HG02973 (cell line): ENCODE results near the gene NCOA1.

Source experiments
- ATAC-seq: cut with Tn5 transposase; IDR thresholded peaks from one replicate; pipeline ENCODE4 v1.9.1; 2021; ENCODE audit warnings: moderate library complexity; ENCODE audit not compliant: unreplicated experiment

NCOA1 gene

DNA sequence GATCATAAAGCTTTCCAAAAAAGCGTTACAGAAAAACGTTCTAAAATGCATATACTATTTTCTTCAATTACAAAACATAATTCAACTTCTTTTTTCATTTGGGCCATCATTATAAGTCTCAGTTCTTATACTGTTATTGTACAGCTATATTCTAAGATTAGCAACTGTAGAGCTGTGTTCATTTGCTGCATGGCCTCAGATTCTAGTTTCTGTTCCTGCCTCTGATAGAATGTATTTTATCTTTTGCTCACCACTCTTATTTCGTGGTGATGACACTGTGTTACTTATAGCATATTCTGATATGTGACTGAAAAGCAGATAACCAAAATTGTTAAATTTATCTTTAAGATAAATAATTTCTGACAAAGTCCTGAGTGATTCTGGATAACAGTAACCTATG lies 234.9 kb downstream of the NCOA1 start:
- no peak for ATAC-seq

- ATAC-seq: no peak
Observed at GRCh38 chr2:24730481-24730880, 239.4 kb downstream of the NCOA1 start.

GRCh38 chr2:24731040-24731439 lies 240.0 kb downstream of the NCOA1 start:
- no peak for ATAC-seq

DNA sequence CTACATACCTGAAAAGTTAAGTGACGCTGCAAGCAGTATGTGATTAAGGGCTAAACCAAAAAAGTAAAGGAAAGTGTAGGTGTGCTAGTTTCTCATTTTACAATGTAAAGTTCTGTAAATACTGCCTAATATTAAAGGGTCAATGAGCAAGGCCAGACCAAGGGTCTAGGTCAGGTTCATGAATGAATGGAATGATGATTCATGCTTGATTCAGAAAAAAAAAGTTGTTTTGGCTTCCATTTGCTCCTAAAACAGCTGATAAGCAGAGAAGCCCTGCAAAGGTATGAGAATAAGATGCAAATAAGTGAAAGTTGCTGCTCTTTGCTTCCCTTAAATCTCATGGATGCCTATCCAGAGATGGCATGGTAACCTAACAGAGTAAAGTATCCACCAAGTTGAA lies 240.9 kb downstream of the NCOA1 start:
- no peak for ATAC-seq

DNA sequence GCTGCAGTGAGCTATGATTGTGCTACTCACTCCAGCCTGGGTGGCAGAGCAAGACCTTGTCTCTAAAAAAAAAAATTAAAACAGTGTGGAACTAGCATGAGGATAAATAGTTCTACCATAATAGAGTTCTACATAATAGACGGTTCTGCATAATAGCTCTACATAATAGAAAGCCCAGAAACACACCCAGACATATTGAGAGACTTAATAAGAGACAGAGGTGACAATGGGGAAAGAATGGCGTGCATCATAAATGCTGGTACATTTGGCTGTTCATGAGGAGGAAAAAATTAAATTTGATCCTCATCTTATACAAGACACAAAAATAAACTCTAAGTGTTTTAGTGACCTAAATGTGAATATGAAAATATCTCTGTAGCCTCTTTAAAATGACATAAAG lies 243.7 kb downstream of the NCOA1 start:
- ATAC-seq: no peak

DNA sequence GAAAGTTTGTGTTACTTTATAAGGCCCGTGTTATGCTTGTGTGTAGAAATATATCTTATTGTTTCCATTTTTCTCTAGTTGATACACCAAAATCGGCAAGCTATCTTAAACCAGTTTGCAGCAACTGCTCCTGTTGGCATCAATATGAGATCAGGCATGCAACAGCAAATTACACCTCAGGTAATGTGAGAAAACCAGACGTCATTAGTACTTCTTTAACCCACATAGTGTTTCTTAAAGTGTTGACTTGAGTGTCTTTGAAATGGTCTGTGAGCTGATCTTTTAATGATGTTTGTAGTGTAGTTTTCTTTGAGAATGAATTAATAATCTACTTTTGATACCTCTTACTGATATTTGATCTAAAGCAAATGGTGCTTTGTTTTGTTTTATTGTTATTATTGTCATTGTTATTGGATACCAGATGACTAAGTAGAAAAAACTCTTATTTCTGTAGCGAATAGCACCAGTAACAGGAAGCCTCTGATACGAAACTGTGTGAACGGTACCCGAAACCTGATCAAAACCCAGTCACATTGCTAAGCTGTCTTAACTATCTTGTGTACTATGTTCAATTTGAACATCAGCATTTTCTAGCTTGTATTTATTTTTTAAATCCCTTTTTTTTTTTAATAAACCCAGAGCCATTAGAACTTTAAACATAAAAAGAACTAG lies 248.4 kb downstream of the NCOA1 start:
- ATAC-seq: no peak

DNA sequence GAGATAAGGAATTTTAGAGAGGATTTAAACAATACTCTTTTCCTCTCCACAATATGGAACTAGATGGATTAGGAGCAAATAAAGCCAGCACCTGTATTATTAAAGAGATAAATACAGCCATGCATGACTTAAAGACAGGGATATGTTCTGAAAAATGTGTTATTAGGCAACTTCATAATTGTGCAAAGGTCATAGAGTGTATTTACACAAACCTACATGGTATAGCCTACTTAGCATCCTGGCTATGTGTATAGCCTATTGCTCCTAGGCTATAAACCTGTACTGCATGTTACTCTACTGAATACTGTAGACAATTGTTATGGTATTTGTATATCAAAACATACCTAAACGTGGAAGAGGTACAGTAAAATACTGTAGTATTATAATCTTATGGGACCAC lies 249.1 kb downstream of the NCOA1 start:
- no peak for ATAC-seq

- ATAC-seq: no peak
Observed at GRCh38 chr2:24742730-24743129, 251.7 kb downstream of the NCOA1 start.

GRCh38 chr2:24743924-24744323 lies 252.9 kb downstream of the NCOA1 start:
- ATAC-seq: no peak

GRCh38 chr2:24744356-24744755 lies 253.3 kb downstream of the NCOA1 start:
- ATAC-seq: no peak

DNA sequence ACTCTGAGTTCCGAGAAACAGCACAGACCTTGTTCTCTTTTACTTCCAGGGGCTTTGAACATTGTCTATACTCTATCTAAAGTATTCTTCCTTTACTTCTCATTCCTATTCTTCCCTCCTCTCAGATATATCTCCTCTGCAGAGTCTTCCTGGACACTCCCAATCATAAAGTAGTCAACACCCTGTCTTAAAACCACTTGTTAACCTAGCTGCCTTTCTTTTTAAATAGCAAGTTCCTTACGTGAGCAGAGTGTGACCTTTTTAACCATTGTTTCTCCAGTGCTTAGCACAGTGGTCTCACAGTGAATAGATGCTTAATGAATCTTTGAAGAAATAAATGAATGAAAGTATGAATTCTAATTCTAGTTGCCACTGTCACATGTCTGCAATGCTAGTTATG lies 254.8 kb downstream of the NCOA1 start:
- ATAC-seq: no peak

- ATAC-seq: no peak
Observed at GRCh38 chr2:24747299-24747698, 256.2 kb downstream of the NCOA1 start.

- ATAC-seq: no peak
Observed at GRCh38 chr2:24749069-24749691, 258.1 kb downstream of the NCOA1 start.

DNA sequence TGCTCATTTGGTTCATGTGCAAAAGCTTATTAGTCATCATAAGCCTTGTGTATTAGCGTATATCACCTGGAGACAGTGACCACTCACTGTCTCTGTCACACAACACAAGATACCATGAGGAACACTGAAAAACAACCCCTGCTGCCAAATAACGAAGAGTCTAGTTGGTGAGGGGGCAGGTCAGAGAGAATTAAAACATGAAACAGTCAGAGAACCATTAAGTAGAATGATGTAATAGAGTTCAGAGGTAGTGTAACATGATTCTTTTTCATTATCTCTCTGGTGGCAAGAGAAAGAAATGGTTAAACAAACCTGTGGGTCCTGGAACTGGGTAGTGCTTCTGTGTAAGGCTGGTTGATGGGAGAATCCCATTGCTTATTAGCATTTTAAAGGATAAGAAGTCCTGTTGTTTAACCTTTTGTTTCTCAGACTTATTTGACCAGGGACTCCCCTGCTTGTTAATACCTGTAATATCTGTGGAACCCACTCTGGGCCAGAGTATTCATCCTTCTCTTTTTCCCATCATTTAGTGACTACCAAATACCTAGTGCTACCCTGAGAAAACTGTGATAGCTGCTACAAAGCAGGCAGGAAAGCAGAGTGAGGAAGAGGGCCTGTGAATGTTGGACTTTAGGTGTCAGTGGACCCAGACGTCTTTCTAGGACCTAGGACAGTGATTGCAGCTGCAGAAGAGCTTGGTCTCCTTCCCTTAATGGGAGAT lies 264.1 kb downstream of the NCOA1 start:
- ATAC-seq: no peak

DNA sequence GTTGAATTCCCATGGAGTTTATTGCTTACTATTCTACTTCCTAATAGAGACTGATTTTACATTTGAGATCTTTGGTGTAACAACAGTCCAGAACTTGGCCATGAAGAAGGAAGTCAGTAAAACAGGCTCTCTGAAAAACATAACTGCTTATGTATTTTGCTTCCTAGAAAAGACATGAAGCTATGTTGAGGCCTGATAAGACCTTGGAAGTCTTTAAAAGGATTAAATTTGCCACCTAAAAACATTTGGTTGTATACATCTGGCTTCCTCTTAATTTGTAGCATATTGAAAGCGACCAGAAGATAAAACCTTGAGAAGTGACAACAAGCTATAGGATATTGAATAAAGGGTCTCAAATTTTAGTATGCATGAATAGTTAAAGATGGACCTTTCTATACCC lies 265.7 kb downstream of the NCOA1 start:
- no peak for ATAC-seq

DNA sequence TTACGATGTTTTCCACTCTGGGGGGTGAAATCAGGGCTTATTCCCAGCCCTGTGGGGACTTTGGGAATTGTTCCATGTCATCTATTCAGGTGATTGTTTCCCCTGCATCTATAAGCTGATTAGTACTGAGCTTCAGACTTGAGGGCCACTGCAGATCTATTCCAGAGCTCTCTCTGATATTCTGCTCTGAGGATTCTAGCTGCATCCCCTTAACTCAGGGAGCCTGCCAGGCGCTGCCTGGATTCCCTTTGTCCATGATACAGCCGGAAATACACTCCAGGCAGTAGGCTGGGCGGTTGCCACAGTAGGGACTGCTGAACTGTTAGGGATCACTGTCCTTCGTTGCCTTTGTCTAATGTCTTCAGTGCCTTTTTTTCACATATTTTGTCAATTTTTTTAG lies 270.8 kb downstream of the NCOA1 start:
- ATAC-seq: no peak

GRCh38 chr2:24762518-24762917 lies 271.5 kb downstream of the NCOA1 start:
- ATAC-seq: no peak

GRCh38 chr2:24763843-24764242 lies 272.8 kb downstream of the NCOA1 start:
- ATAC-seq: no peak

DNA sequence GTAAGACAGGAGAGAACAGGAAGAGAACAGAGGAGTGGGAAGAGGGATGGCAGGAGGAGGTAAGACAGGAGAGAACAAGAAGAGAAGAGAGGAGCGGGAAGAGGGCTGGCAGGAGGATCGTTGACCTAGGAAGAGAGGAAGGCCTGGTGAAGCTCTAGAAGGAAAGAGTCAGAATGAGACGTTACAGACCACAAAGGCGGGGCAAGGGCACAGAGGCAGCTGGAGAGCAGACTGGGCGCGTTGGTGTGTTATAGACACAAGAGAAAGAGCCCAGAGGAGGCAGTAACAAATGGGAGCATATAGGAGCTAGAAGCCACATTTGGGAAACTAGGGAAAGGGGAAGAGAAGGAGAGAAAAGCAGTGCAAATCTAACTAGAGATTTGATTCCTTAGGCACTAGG lies 275.6 kb downstream of the NCOA1 start:
- ATAC-seq: no peak

DNA sequence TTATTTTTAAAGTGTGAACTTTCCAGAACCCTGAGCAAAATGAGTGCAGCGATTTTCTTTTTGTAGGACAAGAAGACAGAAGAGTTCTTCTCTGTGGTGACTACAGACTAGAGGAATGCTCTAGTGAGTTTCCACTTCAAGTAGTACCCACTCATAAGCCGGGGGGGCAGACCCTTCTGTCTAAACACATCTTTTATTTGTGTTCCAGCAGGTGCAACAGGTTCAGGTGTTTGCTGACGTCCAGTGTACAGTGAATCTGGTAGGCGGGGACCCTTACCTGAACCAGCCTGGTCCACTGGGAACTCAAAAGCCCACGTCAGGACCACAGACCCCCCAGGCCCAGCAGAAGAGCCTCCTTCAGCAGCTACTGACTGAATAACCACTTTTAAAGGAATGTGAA lies 277.0 kb downstream of the NCOA1 start:
- ATAC-seq: no peak

DNA sequence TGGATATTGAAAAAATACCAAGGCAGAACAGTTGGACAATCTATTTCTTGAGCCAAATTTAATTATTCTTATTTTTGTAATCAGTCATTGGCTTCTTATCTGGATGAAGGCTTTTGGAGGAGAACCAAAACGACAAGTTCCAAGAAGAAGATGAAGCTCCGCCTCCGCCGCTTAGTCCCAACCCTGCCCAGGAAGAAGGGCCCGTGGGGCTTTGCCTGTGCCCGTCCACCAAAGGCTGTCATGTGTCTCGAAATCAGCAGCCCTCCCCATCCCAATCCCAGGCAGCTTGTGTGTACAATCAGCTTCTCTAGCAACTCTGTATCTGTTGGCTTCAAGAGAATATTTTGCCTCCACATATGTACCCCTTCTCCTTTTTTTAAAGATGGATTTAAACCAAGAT lies 277.5 kb downstream of the NCOA1 start:
- ATAC-seq: no peak

DNA sequence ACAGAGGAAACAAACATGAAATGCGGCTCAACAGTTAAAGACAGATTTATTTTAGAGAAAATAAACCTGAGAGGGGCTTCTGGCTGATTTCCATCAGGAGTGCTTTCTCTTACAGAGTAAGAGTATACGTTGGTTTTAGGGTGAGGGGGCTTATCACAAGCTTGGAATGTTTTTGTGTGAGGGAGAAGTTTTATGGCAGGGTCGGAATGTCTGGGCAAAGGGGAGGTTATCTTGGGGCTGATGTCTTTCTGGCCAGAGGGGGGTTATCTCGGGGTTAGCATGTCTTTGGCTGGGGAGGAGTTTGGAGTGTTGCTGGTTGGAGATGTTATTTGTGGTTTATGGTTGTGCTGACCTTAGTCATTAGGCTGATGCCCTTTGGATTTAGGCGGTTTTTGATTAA lies 280.0 kb downstream of the NCOA1 start:
- ATAC-seq: no peak
